ENCODE measurements around the gene CNKSR3.

DNA sequence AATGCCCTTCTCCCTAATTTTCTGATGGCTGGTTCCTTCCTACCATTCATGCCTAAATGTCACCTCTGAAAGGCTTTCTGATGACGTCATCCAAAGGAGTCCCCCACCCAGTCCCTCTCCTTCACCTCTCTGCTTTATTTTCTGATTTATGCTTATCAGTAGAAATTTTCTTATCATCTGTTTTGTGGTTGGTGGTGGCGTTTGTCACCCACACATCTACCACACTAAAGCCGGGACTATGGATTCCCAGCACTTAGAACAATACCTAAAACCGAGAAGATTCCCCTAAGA is 9.0 kb downstream of the CNKSR3 start:
- TF ChIP-seq, protein P1, sequence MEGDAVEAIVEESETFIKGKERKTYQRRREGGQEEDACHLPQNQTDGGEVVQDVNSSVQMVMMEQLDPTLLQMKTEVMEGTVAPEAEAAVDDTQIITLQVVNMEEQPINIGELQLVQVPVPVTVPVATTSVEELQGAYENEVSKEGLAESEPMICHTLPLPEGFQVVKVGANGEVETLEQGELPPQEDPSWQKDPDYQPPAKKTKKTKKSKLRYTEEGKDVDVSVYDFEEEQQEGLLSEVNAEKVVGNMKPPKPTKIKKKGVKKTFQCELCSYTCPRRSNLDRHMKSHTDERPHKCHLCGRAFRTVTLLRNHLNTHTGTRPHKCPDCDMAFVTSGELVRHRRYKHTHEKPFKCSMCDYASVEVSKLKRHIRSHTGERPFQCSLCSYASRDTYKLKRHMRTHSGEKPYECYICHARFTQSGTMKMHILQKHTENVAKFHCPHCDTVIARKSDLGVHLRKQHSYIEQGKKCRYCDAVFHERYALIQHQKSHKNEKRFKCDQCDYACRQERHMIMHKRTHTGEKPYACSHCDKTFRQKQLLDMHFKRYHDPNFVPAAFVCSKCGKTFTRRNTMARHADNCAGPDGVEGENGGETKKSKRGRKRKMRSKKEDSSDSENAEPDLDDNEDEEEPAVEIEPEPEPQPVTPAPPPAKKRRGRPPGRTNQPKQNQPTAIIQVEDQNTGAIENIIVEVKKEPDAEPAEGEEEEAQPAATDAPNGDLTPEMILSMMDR (IDR thresholded peaks at IDR 0.05; ENCODE audit: insufficient read depth, low read length): no peak
- TF ChIP-seq POLR2AphosphoS5 (IDR thresholded peaks at IDR 0.05; ENCODE audit: low read depth): no peak
- TF ChIP-seq GABPA (IDR thresholded peaks at IDR 0.05; ENCODE audit: low read depth): no peak

Data from HL-60 (cell line).